ENCODE measurements around the gene IFNLR1. TPM values are rescaled to one million over a fixed set of nuclear protein-coding genes. Genes with fewer than 3 reads are reported as not detected.

IFNLR1 gene
- total RNA-seq, 4 donors from 2014 or later, result 0.93 to 2.8 (median 1.2) TPM

DNA sequence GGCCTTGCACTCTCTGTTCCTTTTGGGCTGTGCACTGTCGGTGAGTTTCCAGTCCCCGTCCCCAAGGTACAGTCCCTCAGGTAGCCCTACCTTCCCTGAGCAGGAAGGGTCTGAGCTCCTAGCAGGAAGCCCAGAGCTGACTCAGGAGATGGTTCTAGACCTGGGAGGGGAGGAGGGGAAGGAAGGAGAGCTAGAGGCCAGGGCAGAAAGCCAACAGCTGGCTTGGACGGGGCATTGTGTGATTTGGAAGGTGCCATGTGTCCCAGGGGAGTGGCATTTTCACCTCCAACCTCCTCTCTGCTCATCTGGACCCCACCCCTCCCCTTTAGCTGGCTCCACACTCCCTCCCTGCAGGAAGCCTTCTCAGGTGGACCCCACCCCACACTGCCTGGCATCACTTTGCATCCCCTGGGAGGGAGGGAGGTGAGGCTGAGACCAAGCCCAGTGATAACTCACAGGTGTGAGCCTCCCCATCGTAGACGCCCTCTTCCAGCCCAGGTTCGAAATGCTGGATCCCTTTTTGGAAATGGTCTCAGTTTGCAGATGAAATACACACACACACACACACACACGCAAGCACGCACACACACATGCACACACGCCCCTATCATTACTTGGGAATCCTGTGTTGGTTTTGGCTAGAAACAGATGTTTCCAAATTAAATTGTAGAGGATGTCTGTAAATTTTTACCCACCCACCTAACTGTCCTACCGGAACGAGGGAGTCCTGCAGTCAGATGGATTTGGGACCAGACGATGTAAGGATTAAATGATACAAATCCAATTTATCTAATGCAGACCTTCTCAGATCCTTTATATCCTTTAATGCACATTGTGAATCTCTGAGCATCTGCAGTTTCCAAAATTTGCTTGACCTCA lies 19.7 kb upstream of the IFNLR1 start:
- WGBS, 2 donors (ENCODE audit: low coverage in 1 of 2), result 51 to 72% methylated on average over 7 to 9 of the region's 12 CpGs

DNA sequence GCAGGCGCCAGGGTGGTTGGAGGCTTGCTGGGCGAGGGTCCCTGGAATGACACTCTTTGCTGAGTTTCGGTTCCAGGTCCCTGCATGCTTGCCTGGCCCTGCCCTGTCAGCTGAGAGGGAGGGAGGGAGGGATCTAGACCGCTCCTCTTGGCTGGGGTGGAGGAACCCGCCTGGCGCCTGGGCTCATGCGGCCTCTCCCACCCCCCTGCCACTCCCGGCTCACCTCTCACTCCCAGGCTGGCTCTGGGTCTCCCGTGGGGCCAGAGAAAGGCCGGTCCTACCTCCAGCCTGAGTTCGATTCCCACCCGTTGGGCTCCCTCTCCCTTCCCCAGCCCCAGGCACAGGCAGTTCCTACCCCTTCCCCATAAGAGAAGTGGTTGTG lies 19.0 kb upstream of the IFNLR1 start:
- ATAC-seq, result no peak
- 90% methylated on average over 2 of the region's 12 CpGs; no CpG with 5 or more reads in 1 of the 2 donors for WGBS, 2 donors (ENCODE audit: low coverage in 1 of 2)

More for the DNA sequence above, 19.7 kb upstream of the IFNLR1 start:
- no peaks in the 10 kb centered on the region for H3K4me1 ChIP-seq
- H3K9me3 ChIP-seq, result no peaks in the 10 kb centered on the region
- peaks cover 14% of the 10 kb centered on the region for H3K27me3 ChIP-seq
- no peak for ATAC-seq
- no peak overlapping the region for H3K4me3 ChIP-seq
- H3K27ac ChIP-seq, result no peak overlapping the region
- no peaks in the 10 kb centered on the region for H3K36me3 ChIP-seq
- no peak for TF ChIP-seq POLR2A (IDR thresholded peaks at IDR 0.05)
- TF ChIP-seq CTCF (IDR thresholded peaks at IDR 0.05), result no peak
- TF ChIP-seq EP300 (IDR thresholded peaks at IDR 0.05), result no peak
- TF ChIP-seq POLR2AphosphoS5 (IDR thresholded peaks at IDR 0.05), result no peak

DNA sequence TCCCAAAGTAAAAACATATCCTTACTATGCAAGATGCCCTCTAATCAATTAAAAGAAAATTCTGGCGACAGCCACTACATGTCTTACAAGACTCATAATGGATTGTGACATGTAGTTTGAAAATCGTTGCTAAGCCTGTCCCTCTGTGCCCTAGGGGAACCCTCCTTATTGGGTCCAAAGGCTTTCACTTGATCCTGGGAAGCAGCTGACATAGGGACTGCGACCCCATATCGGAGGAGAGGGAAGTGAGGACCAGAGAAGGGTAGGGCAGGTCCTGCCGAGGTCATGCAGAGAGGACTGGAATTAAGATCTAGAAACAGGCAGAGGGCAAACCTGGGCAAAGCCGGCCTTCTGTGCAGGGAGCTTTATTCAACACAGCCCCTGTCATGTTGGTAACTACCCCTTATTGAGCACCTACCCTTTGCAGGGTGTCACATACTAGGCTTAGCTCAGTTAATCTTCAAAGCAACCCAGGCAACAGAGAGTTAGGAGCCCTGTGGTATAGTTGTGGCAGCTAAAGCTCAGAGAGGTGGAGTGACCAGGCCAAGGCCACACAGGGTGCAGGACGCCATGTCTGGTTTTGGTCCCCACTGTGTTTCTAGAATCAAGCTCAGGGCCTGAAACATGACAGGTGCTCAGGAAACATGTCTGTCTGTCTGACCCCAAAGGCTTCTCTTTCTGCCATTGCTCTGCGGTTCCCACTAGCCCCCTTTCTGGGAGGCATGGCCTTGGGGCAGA lies 18.4 kb upstream of the IFNLR1 start:
- Histone ChIP-seq H3K4me3 (no peak overlapping the region), H3K9me3 (no peaks in the 10 kb centered on the region), H3K27ac (no peak overlapping the region), H3K36me3 (no peaks in the 10 kb centered on the region), H3K27me3 (peaks cover 14% of the 10 kb centered on the region), H3K4me1 (no peaks in the 10 kb centered on the region)
- ATAC-seq, result no peak
- WGBS, 2 donors (ENCODE audit: low coverage in 1 of 2), result 63 to 88% methylated on average over 4 to 5 of the region's 8 CpGs
- no peak for TF ChIP-seq CTCF (IDR thresholded peaks at IDR 0.05)
- no peak for TF ChIP-seq EP300 (IDR thresholded peaks at IDR 0.05)
- no peak for TF ChIP-seq POLR2AphosphoS5 (IDR thresholded peaks at IDR 0.05)
- TF ChIP-seq POLR2A (IDR thresholded peaks at IDR 0.05), result no peak

More for the DNA sequence above, 19.0 kb upstream of the IFNLR1 start:
- no peaks in the 10 kb centered on the region for H3K9me3 ChIP-seq
- H3K27me3 ChIP-seq, result peaks cover 14% of the 10 kb centered on the region
- no peak overlapping the region for H3K4me3 ChIP-seq
- no peak overlapping the region for H3K27ac ChIP-seq
- no peaks in the 10 kb centered on the region for H3K36me3 ChIP-seq
- no peaks in the 10 kb centered on the region for H3K4me1 ChIP-seq
- TF ChIP-seq POLR2AphosphoS5 (IDR thresholded peaks at IDR 0.05) (no peak), EP300 (IDR thresholded peaks at IDR 0.05) (no peak), CTCF (IDR thresholded peaks at IDR 0.05) (no peak), POLR2A (IDR thresholded peaks at IDR 0.05) (no peak)

- Histone ChIP-seq H3K9me3 (no peaks in the 10 kb centered on the region), H3K27me3 (peaks cover 14% of the 10 kb centered on the region), H3K4me1 (peaks cover 0 to 4% (median 0%) of the 10 kb centered on the region in 3 donors), H3K27ac (no peak overlapping the region), H3K4me3 (no peak overlapping the region), H3K36me3 (no peaks in the 10 kb centered on the region)
- ATAC-seq, result no peak
- WGBS, 2 donors (ENCODE audit: low coverage in 1 of 2), result 83 to 87% methylated on average over 2 to 8 of the region's 8 CpGs
- no peak for TF ChIP-seq POLR2A (IDR thresholded peaks at IDR 0.05)
- TF ChIP-seq CTCF (IDR thresholded peaks at IDR 0.05), result no peak
- no peak for TF ChIP-seq POLR2AphosphoS5 (IDR thresholded peaks at IDR 0.05)
- no peak for TF ChIP-seq EP300 (IDR thresholded peaks at IDR 0.05)
These were observed 17.0 kb upstream of the IFNLR1 start for GRCh38 chr1:24204116-24204515.
